H1 (cell line): ENCODE results near the gene MAP3K6. TPM values are rescaled to one million over a fixed set of nuclear protein-coding genes. Genes with fewer than 3 reads are reported as not detected.

Experiments used
- ATF2 ChIP-seq: IDR thresholded peaks from 2 replicates; pipeline ENCODE4 v1.6.1; 2012; ENCODE audit warnings: low read length, inconsistent platforms
- EGR1 ChIP-seq: IDR thresholded peaks from 2 replicates; pipeline ENCODE4 v1.6.1; 2011; ENCODE audit warnings: low read depth, low read length, borderline replicate concordance
- EP300 ChIP-seq, 2 experiments: IDR thresholded peaks; 1 replicate in 1 of 2; 2 replicates in 1 of 2; pipeline ENCODE4 v1.6.1; 2011 to 2012; ENCODE audit warnings: low read depth in 2 of 2, low read length in 2 of 2, mild to moderate bottlenecking in 2 of 2, borderline replicate concordance in 1 of 2, inconsistent platforms in 1 of 2, moderate library complexity in 1 of 2
- FOSL1 ChIP-seq: IDR thresholded peaks from 2 replicates; pipeline ENCODE4 v1.6.1; 2011; ENCODE audit warnings: mild to moderate bottlenecking, low read depth, low read length, moderate library complexity; ENCODE audit not compliant: insufficient read depth
- HDAC6 ChIP-seq: IDR thresholded peaks from one replicate; pipeline ENCODE4 v1.7.1; 2012; ENCODE audit warnings: low read depth, mild to moderate bottlenecking, inconsistent platforms, low read length, moderate library complexity
- NANOG ChIP-seq: IDR thresholded peaks from 2 replicates; pipeline ENCODE4 v1.6.1; 2011; ENCODE audit warnings: low read length, low read depth, mild to moderate bottlenecking, inconsistent platforms; ENCODE audit not compliant: insufficient read depth, poor library complexity, severe bottlenecking
- POLR2A ChIP-seq, 2 experiments: IDR thresholded peaks; 1 replicate in 1 of 2; 2 replicates in 1 of 2; pipeline ENCODE4 v1.6.1; 2011; ENCODE audit warnings: low read depth in 2 of 2, low read length in 2 of 2, mild to moderate bottlenecking in 2 of 2; ENCODE audit errors: control extremely low read depth in 1 of 2
- polyA plus RNA-seq, 7 experiments: library from polyadenylated mRNA; depleted of rRNA in 3 of 7; stranded (reverse) in 5 of 7; unstranded in 2 of 7; fragments of >200 nt in 5 of 7; fragments of 200-250 nt in 2 of 7; gene quantifications; 1 replicate in 5 of 7; 2 replicates in 1 of 7; 4 replicates in 1 of 7; pipeline versions ENCODE4 v1.2.1 to v1.2.3, GENCODE V29; 2011 to 2013; ENCODE audit warnings: missing spikeins in 2 of 7, mixed read lengths in 2 of 7
- total RNA-seq: library from RNA; stranded (reverse); fragmentation: NEBNext Ultra II Directional; extraction: Animal tissue kit (Norgen Biotek cat#: 25700); gene quantifications from 2 replicates; pipeline ENCODE4 v1.2.1, GENCODE V29; 2021
- TF ChIP-seq, protein P1 (sequence below): fragments of 300-600 bp; sonication (generic); IDR thresholded peaks from 2 replicates; pipeline ENCODE4 v1.7.1; 2012; ENCODE audit warnings: low read length, moderate library complexity, mild to moderate bottlenecking, inconsistent platforms; ENCODE audit not compliant: insufficient replicate concordance

The MAP3K6 gene
- total and polyA plus RNA-seq, 2 of the 8 experiments (the other 6 are each of a cell fraction or from before 2014, with no cell fraction given): 7.4 to 7.6 TPM

DNA sequence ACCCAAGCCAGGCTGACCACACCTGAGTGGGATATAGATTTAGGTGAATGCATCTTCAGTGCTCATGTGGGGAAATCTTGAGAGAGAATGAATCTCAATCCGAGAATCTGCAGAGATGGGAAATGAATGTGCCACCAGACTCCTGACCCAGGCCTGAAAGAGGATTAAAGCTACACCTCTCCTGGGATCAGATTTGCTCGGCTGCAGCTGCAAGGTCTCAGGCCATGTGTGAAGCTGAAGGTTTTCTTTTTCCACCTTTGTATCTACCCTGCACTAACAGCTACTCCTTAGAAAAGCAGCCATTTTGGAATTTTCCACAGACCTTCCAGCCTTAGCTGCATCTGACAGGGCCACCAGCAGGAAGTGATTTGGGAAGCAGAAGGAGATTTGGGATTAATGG, 43.9 kb upstream of the MAP3K6 start (continued):
- TF ChIP-seq, protein P1, sequence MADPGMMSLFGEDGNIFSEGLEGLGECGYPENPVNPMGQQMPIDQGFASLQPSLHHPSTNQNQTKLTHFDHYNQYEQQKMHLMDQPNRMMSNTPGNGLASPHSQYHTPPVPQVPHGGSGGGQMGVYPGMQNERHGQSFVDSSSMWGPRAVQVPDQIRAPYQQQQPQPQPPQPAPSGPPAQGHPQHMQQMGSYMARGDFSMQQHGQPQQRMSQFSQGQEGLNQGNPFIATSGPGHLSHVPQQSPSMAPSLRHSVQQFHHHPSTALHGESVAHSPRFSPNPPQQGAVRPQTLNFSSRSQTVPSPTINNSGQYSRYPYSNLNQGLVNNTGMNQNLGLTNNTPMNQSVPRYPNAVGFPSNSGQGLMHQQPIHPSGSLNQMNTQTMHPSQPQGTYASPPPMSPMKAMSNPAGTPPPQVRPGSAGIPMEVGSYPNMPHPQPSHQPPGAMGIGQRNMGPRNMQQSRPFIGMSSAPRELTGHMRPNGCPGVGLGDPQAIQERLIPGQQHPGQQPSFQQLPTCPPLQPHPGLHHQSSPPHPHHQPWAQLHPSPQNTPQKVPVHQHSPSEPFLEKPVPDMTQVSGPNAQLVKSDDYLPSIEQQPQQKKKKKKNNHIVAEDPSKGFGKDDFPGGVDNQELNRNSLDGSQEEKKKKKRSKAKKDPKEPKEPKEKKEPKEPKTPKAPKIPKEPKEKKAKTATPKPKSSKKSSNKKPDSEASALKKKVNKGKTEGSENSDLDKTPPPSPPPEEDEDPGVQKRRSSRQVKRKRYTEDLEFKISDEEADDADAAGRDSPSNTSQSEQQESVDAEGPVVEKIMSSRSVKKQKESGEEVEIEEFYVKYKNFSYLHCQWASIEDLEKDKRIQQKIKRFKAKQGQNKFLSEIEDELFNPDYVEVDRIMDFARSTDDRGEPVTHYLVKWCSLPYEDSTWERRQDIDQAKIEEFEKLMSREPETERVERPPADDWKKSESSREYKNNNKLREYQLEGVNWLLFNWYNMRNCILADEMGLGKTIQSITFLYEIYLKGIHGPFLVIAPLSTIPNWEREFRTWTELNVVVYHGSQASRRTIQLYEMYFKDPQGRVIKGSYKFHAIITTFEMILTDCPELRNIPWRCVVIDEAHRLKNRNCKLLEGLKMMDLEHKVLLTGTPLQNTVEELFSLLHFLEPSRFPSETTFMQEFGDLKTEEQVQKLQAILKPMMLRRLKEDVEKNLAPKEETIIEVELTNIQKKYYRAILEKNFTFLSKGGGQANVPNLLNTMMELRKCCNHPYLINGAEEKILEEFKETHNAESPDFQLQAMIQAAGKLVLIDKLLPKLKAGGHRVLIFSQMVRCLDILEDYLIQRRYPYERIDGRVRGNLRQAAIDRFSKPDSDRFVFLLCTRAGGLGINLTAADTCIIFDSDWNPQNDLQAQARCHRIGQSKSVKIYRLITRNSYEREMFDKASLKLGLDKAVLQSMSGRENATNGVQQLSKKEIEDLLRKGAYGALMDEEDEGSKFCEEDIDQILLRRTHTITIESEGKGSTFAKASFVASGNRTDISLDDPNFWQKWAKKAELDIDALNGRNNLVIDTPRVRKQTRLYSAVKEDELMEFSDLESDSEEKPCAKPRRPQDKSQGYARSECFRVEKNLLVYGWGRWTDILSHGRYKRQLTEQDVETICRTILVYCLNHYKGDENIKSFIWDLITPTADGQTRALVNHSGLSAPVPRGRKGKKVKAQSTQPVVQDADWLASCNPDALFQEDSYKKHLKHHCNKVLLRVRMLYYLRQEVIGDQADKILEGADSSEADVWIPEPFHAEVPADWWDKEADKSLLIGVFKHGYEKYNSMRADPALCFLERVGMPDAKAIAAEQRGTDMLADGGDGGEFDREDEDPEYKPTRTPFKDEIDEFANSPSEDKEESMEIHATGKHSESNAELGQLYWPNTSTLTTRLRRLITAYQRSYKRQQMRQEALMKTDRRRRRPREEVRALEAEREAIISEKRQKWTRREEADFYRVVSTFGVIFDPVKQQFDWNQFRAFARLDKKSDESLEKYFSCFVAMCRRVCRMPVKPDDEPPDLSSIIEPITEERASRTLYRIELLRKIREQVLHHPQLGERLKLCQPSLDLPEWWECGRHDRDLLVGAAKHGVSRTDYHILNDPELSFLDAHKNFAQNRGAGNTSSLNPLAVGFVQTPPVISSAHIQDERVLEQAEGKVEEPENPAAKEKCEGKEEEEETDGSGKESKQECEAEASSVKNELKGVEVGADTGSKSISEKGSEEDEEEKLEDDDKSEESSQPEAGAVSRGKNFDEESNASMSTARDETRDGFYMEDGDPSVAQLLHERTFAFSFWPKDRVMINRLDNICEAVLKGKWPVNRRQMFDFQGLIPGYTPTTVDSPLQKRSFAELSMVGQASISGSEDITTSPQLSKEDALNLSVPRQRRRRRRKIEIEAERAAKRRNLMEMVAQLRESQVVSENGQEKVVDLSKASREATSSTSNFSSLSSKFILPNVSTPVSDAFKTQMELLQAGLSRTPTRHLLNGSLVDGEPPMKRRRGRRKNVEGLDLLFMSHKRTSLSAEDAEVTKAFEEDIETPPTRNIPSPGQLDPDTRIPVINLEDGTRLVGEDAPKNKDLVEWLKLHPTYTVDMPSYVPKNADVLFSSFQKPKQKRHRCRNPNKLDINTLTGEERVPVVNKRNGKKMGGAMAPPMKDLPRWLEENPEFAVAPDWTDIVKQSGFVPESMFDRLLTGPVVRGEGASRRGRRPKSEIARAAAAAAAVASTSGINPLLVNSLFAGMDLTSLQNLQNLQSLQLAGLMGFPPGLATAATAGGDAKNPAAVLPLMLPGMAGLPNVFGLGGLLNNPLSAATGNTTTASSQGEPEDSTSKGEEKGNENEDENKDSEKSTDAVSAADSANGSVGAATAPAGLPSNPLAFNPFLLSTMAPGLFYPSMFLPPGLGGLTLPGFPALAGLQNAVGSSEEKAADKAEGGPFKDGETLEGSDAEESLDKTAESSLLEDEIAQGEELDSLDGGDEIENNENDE: no peak
- no peak for TF ChIP-seq POLR2A (IDR thresholded peaks at IDR 0.05; ENCODE audit: control extremely low read depth in 1 of 2, low read depth in 2 of 2, low read length in 2 of 2)
- TF ChIP-seq ATF2: no peak
- TF ChIP-seq NANOG: no peak
- TF ChIP-seq FOSL1: no peak
- TF ChIP-seq HDAC6: no peak
- TF ChIP-seq EP300 (IDR thresholded peaks at IDR 0.05; ENCODE audit: borderline replicate concordance in 1 of 2, low read depth in 2 of 2, low read length in 2 of 2): no peak
- TF ChIP-seq EGR1: no peak
- TF ChIP-seq, all 59 proteins: peak for 0
